Mucosa of descending colon (tissue), 3 donors: ENCODE data around the gene PKP3. TPM values are rescaled to one million over a fixed set of nuclear protein-coding genes. Genes with fewer than 3 reads are reported as not detected.

ENCODE experiments used
- ATAC-seq: fragments of 200-7000 bp; cut with Tn5 transposase; one replicate; pipeline ENCODE4 v1.9.1; 2020; ENCODE audit warnings: mild to moderate bottlenecking, moderate library complexity
- DNase-seq, 3 donors: peaks; one replicate each; pipeline ENCODE4 v3.0.0-alpha.2; 2020
- H3K36me3 ChIP-seq: fragments of 200-600 bp; one replicate; pipeline ENCODE4 v1.8.0; 2021; ENCODE audit warnings: low read depth, mild to moderate bottlenecking
- H3K4me1 ChIP-seq: fragments of 200-600 bp; one replicate; pipeline ENCODE4 v1.8.0; 2021; ENCODE audit warnings: low read depth, mild to moderate bottlenecking
- H3K4me3 ChIP-seq: fragments of 200-600 bp; one replicate; pipeline ENCODE4 v1.8.0; 2021; ENCODE audit warnings: mild to moderate bottlenecking
- H3K9me3 ChIP-seq: fragments of 200-600 bp; one replicate; pipeline ENCODE4 v1.8.0; 2021; ENCODE audit warnings: mild to moderate bottlenecking
- intact Hi-C, 2 donors: fragments of 100-400 bp; cut with DNase I in 1 of 2; cut with micrococcal nuclease in 1 of 2; formaldehyde crosslinking; loops; one replicate each; pipeline versions ENCODE4 v1.11.0 to v1.11.1; 2022; cut with DNase I, micrococcal nuclease
- total RNA-seq, 3 donors: library from RNA; stranded (reverse); fragmentation: NEBNext Ultra II Directional in 2 of 3; extraction: Animal tissue kit (Norgen Biotek cat#: 25700) in 2 of 3; gene quantifications; one replicate each; pipeline versions ENCODE4 v1.2.1 to v1.2.4, GENCODE V29; 2021 to 2023
- TF ChIP-seq, protein P1 (sequence below): fragments of 200-600 bp; IDR thresholded peaks from one replicate; pipeline ENCODE4 v1.8.0; 2022; ENCODE audit warnings: antibody characterized with exemption, mild to moderate bottlenecking
- donor health status: DM: no; HTN: no; CAD: no; lungs with moderate emphysema.
- donor health status: DM: no; HTN: no; CAD: no.
- donor health status: DM: no; HTN: yes; CAD: no.

Gene PKP3
- total RNA-seq, 3 donors from 2014 or later: 73.3 to 174 (median 143) TPM

DNA sequence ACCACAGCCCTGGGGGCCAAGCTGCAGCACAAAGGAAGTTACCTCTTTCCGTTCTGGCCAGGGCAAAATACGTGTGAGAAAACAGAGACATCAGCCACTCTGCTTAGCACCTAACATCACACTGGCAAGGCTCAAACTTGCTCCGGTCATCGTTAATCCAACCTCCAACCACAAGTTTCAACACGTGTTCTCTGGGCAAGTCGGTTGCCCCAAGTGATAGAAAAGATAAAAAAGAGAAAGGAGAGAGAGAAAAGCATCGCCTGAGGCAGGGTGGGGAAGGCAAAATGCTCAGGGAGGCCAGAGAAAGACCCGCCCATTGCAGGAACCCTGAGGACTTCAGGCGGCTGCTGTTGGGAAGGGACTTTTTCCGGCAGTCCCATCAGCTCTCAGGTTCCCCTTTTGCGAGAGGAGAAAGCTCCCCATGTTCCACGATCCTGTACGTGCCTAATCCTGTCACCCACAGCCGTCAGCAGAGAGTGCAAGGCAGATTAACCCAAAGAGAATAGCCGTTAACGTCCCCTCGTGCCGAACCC is 43.2 kb upstream of the PKP3 start:
- ATAC-seq: peak; percentile 46
- TF ChIP-seq, protein P1, sequence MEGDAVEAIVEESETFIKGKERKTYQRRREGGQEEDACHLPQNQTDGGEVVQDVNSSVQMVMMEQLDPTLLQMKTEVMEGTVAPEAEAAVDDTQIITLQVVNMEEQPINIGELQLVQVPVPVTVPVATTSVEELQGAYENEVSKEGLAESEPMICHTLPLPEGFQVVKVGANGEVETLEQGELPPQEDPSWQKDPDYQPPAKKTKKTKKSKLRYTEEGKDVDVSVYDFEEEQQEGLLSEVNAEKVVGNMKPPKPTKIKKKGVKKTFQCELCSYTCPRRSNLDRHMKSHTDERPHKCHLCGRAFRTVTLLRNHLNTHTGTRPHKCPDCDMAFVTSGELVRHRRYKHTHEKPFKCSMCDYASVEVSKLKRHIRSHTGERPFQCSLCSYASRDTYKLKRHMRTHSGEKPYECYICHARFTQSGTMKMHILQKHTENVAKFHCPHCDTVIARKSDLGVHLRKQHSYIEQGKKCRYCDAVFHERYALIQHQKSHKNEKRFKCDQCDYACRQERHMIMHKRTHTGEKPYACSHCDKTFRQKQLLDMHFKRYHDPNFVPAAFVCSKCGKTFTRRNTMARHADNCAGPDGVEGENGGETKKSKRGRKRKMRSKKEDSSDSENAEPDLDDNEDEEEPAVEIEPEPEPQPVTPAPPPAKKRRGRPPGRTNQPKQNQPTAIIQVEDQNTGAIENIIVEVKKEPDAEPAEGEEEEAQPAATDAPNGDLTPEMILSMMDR: no peak
- DNase-seq: peak in 1 of 3 donors; percentile 30
- no peak overlapping the region for H3K4me3 ChIP-seq
- H3K4me1 ChIP-seq: peaks cover 27% of the 10 kb centered on the region
- intact Hi-C loops: no loop called here
- no peaks in the 10 kb centered on the region for H3K36me3 ChIP-seq
- H3K9me3 ChIP-seq: no peaks in the 10 kb centered on the region

DNA sequence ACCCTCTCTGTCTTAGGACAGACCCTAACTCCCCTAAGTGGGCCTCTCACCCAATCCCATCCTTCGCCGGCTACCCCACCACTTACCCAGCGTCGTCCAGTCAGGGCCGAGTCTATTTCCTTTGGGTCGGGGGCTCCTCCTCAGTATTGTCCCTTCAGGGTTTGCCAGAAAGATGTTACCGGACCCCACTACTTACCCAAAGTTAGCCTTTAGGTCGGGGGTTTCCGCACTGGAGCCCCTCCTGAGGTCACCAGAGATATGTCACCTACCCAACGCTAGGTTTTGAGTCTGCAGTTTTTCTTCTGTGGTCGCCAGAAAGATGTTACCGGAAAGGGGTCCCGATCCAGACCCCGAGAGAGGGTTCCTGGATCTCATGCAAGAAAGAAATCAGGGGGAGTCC is 42.6 kb upstream of the PKP3 start:
- H3K4me1 ChIP-seq: peaks cover 28% of the 10 kb centered on the region
- H3K9me3 ChIP-seq: no peaks in the 10 kb centered on the region
- intact Hi-C loops: no loop called here
- no peaks in the 10 kb centered on the region for H3K36me3 ChIP-seq
- peak in 1 of 3 donors; percentile 18 for DNase-seq
- TF ChIP-seq, protein P1: no peak
- no peak for ATAC-seq
- no peak overlapping the region for H3K4me3 ChIP-seq

DNA sequence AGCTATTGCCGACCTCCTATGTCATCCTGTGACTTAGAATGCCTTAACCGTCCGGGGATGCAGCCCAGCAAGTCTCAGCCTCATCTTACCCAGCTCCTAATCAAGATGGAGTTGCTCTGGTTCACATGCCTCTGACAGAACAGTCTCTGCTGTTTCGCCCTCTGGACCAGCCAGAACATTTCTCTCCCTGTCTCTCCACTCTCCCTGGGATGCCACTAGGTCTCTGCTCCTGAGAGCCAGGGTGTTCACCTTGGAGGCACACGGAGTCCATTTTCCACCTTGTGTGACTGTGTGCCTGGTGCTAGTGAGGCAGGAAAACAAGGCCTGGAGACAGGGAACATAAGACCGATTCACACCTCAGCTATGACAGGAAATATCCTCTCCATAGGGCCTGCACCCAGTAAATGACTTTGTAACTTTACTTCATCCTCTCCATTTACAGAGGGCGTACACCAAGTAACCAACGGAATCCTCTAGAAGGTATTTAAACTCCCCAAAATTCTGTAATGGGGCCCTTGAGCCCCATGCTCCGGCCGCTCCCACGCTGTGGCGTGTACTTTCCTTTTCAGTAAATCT is 41.5 kb upstream of the PKP3 start:
- DNase-seq (peak in 1 of 3 donors; percentile 18), ATAC-seq (no peak)
- H3K4me3 ChIP-seq: no peak overlapping the region
- no peaks in the 10 kb centered on the region for H3K9me3 ChIP-seq
- H3K36me3 ChIP-seq: no peaks in the 10 kb centered on the region
- H3K4me1 ChIP-seq: peaks cover 28% of the 10 kb centered on the region
- TF ChIP-seq, protein P1: no peak
- intact Hi-C loops: no loop called here

DNA sequence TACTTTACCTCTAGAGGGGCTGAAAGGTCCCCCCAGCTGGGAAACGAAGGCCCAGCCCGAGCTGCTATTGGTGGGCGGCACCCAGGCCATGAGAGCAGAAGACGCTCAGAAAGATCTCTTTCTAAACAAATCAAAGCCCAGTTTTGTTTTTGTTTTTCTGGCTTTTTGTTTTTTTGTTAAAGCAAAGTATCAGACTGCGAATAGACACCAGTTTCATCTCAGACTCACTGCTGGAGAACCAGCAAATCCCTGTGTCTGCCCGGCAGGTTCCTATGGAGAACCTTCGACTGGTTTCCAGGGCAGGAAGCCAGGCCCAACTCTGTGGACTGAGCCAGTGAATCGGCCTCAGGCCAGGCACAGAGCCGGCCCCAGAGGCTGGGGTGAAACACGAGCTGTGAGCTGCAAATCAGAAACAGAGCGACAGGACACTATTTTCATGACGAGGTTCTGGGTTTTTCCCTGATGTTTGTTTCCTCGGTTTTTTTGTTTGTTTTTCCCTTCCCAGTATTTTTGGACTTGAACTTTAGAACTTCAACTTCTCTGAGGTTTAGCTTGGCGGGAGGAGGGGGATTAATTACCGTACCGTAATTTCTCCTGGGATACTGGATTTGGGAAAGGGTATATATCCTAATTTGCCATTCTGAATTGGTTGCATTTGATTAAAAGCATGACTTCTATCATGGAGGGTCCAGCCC is 40.7 kb upstream of the PKP3 start:
- ATAC-seq (peak; percentile 31), DNase-seq (peak; percentile 72 to 80 (median 78))
- Histone ChIP-seq H3K9me3 (no peaks in the 10 kb centered on the region), H3K36me3 (no peaks in the 10 kb centered on the region), H3K4me3 (no peak overlapping the region), H3K4me1 (peaks cover 28% of the 10 kb centered on the region)
- intact Hi-C loops: no loop called here
- TF ChIP-seq, protein P1: no peak

DNA sequence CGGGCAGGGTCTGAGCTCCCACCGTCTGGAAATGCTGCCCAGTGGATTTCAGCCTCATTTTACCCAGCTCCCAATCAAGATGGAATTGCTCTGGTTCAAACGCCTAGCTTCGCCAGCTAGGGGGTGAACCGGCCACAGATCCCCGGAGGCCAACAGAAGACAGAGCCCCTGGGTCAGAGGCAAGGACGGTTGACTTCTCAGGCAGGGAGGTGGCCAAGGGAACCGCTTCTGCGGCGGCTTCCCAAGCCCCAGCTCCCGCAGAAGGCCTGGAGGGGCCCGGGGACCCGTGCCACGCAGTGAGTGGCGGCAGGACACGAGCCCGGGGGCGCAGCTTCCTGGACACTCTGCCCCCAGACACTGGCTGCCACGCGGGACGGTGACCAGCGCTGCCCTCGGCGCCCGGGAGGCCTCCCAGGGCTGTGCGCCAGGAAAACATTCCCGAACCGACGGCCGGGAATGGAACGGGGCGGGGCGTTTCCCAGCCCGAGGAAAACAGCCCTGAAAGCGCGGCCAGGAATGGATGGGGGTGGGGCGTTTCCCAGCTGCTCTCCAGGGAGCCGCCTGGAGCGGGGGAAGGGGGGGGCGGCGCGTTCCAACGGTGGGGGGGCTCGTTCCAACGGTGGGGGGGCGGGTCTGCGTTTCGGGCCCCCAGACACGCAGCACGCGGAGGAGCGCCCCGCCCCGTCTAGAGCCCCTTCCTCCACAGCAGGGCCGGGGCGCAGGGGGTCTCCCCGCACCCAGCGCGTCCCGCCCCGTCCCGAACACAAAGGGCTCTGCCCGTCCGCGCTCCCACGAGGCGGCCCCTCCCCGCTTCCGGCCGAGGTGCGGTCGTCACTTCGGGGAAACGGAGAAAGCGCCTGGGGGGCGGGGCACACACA is 38.2 kb upstream of the PKP3 start:
- peaks cover 4% of the 10 kb centered on the region for H3K9me3 ChIP-seq
- intact Hi-C loops: no loop called here
- TF ChIP-seq, protein P1: no peak
- ATAC-seq: peak; percentile 95
- DNase-seq: peak; percentile 92 to 96 (median 95)
- H3K4me1 ChIP-seq: peaks cover 28% of the 10 kb centered on the region
- peak overlapping the region; percentile 17 for H3K4me3 ChIP-seq
- H3K36me3 ChIP-seq: no peaks in the 10 kb centered on the region
